Measurements from ENCODE around the gene LDAH. TPM values are rescaled to one million over a fixed set of nuclear protein-coding genes. Genes with fewer than 3 reads are reported as not detected.

The LDAH gene
- total and polyA plus RNA-seq, 4 donors, result 5.0 to 30.8 (median 11.5) TPM

DNA sequence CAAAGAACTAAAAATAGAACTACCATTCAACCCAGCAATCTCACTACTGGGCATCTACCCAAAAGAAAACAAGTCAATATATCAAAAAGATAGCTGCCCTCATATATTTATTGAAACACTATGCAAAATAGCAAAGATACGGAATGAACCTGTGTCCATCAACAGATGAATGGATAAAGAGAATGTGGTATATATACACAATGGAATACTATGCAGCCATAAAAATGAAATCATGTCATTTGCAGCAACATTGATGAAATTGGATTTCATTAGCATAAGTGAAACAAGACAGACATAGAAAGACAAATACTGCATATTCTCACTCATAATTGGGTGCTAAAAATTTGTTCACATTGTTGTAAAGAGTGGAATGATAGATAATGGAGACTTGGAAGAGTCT is 16.2 kb upstream of the LDAH start:
- Histone ChIP-seq H3K36me3 (ENCODE audit: control insufficient read depth in 4 of 4, insufficient read depth in 4 of 4, low read length in 4 of 4) (no peaks in the 10 kb centered on the region), H3K9ac (ENCODE audit: insufficient read depth in 1 of 2, low read length in 2 of 2) (no peak overlapping the region), H3K9me3 (ENCODE audit: control insufficient read depth in 4 of 4, insufficient read depth in 3 of 4, low read length in 3 of 4) (no peaks in the 10 kb centered on the region), H3K4me3 (no peak overlapping the region), H3K4me1 (ENCODE audit: control insufficient read depth in 5 of 5, insufficient read depth in 5 of 5, low read length in 5 of 5) (no peaks in the 10 kb centered on the region), H3K27me3 (ENCODE audit: control insufficient read depth in 3 of 3, insufficient read depth in 3 of 3, low read length in 2 of 3) (peaks cover 0 to 24% (median 8%) of the 10 kb centered on the region in 3 donors), H3K27ac (ENCODE audit: low read depth in 1 of 2, low read length in 1 of 2) (no peak overlapping the region)
- no peak for ATAC-seq (ENCODE audit: insufficient read depth, low FRiP score)
- 85 to 94% methylated on average over 1 of the region's 1 CpG for WGBS, 2 donors
- DNase-seq, result no peak
- TF ChIP-seq, protein P1, sequence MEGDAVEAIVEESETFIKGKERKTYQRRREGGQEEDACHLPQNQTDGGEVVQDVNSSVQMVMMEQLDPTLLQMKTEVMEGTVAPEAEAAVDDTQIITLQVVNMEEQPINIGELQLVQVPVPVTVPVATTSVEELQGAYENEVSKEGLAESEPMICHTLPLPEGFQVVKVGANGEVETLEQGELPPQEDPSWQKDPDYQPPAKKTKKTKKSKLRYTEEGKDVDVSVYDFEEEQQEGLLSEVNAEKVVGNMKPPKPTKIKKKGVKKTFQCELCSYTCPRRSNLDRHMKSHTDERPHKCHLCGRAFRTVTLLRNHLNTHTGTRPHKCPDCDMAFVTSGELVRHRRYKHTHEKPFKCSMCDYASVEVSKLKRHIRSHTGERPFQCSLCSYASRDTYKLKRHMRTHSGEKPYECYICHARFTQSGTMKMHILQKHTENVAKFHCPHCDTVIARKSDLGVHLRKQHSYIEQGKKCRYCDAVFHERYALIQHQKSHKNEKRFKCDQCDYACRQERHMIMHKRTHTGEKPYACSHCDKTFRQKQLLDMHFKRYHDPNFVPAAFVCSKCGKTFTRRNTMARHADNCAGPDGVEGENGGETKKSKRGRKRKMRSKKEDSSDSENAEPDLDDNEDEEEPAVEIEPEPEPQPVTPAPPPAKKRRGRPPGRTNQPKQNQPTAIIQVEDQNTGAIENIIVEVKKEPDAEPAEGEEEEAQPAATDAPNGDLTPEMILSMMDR (IDR thresholded peaks at IDR 0.05; ENCODE audit: control extremely low read depth, extremely low read depth), result no peak

DNA sequence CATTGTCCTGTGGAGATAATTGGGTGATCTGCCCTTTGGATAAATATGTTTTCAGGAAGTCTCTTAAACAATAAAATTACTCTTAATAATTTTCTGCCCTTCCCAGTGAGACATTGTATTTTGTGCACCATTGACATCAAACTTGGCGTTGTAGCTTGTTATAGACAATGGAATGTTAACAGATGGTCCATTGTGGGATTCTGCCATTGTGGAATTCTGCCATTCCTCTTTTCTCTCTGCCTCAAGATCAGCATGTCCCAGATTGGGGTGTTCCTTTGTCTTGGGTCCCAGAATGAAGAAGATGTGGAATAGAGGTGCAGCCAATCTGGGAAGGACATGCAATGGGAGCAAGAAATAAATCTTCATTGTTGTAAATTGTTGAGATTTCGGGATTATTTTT is 15.1 kb upstream of the LDAH start:
- TF ChIP-seq, protein P1 (IDR thresholded peaks at IDR 0.05; ENCODE audit: control extremely low read depth, extremely low read depth), result no peak
- Histone ChIP-seq H3K27me3 (ENCODE audit: control insufficient read depth in 3 of 3, insufficient read depth in 3 of 3, low read length in 2 of 3) (peaks cover 0 to 24% (median 8%) of the 10 kb centered on the region in 3 donors), H3K9ac (ENCODE audit: insufficient read depth in 1 of 2, low read length in 2 of 2) (no peak overlapping the region), H3K4me1 (ENCODE audit: control insufficient read depth in 5 of 5, insufficient read depth in 5 of 5, low read length in 5 of 5) (no peaks in the 10 kb centered on the region), H3K36me3 (ENCODE audit: control insufficient read depth in 4 of 4, insufficient read depth in 4 of 4, low read length in 4 of 4) (no peaks in the 10 kb centered on the region), H3K27ac (ENCODE audit: low read depth in 1 of 2, low read length in 1 of 2) (no peak overlapping the region), H3K4me3 (no peak overlapping the region), H3K9me3 (ENCODE audit: control insufficient read depth in 4 of 4, insufficient read depth in 3 of 4, low read length in 3 of 4) (no peaks in the 10 kb centered on the region)
- 83 to 89% methylated on average over 2 of the region's 2 CpGs for WGBS, 2 donors
- no peak for ATAC-seq (ENCODE audit: insufficient read depth, low FRiP score)
- DNase-seq, result no peak

DNA sequence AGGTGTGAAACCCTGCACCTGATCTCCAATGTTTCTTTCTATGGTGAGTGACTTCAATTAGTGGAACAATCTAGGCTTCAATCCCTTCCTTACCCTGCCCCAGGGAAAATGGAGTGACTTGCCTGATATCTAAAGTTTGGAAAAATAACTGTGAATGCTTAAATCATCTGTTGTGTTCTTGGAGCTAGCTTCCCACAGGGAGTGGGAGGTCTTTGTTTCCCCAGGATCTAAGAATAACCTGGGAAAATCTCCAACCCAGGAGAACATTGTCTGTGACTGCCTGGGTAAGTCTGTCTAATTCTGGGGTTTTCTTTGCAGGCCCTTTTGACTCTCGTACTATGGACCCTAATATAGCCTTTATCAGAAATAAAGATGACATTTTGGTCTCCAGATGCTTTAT is 13.6 kb upstream of the LDAH start:
- no peaks in the 10 kb centered on the region for H3K9me3 ChIP-seq (ENCODE audit: control insufficient read depth in 4 of 4, insufficient read depth in 3 of 4, low read length in 3 of 4)
- H3K9ac ChIP-seq (ENCODE audit: insufficient read depth in 1 of 2, low read length in 2 of 2), result no peak overlapping the region
- TF ChIP-seq, protein P1 (IDR thresholded peaks at IDR 0.05; ENCODE audit: control extremely low read depth, extremely low read depth), result no peak
- ATAC-seq (ENCODE audit: insufficient read depth, low FRiP score) (no peak), DNase-seq (no peak)
- peaks cover 0 to 23% (median 6%) of the 10 kb centered on the region in 3 donors for H3K27me3 ChIP-seq (ENCODE audit: control insufficient read depth in 3 of 3, insufficient read depth in 3 of 3, low read length in 2 of 3)
- no peak overlapping the region for H3K4me3 ChIP-seq
- 75 to 76% methylated on average over 1 of the region's 1 CpG for WGBS, 2 donors
- H3K36me3 ChIP-seq (ENCODE audit: control insufficient read depth in 4 of 4, insufficient read depth in 4 of 4, low read length in 4 of 4), result no peaks in the 10 kb centered on the region
- H3K27ac ChIP-seq (ENCODE audit: low read depth in 1 of 2, low read length in 1 of 2), result no peak overlapping the region
- H3K4me1 ChIP-seq (ENCODE audit: control insufficient read depth in 5 of 5, insufficient read depth in 5 of 5, low read length in 5 of 5), result no peaks in the 10 kb centered on the region

DNA sequence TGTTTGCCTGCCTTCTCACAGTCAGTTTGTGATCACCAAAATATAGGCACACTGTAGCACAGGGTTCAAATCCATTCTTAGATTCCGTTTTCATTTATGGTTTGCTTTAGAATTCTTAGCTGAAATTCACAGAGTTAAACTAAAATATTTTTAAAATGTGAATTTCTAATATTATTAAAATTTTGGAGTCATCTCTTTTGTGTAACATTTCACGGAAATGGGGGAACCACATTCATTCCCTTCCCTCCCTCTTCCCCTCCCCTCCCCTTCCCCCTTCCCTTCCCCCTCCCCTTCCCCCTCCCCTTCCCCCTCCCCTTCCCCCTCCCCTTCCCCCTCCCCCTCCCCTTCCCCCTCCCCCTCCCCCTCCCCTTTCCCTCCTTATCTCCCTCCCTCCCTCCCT is 11.4 kb upstream of the LDAH start:
- H3K4me1 ChIP-seq (ENCODE audit: control insufficient read depth in 5 of 5, insufficient read depth in 5 of 5, low read length in 5 of 5), result no peaks in the 10 kb centered on the region
- H3K4me3 ChIP-seq, result no peak overlapping the region
- H3K27me3 ChIP-seq (ENCODE audit: control insufficient read depth in 3 of 3, insufficient read depth in 3 of 3, low read length in 2 of 3), result peaks cover 0 to 23% (median 6%) of the 10 kb centered on the region in 3 donors
- no peak overlapping the region for H3K27ac ChIP-seq (ENCODE audit: low read depth in 1 of 2, low read length in 1 of 2)
- H3K36me3 ChIP-seq (ENCODE audit: control insufficient read depth in 4 of 4, insufficient read depth in 4 of 4, low read length in 4 of 4), result no peaks in the 10 kb centered on the region
- ATAC-seq (ENCODE audit: insufficient read depth, low FRiP score), result no peak
- TF ChIP-seq, protein P1 (IDR thresholded peaks at IDR 0.05; ENCODE audit: control extremely low read depth, extremely low read depth), result no peak
- no peaks in the 10 kb centered on the region for H3K9me3 ChIP-seq (ENCODE audit: control insufficient read depth in 4 of 4, insufficient read depth in 3 of 4, low read length in 3 of 4)
- H3K9ac ChIP-seq (ENCODE audit: insufficient read depth in 1 of 2, low read length in 2 of 2), result no peak overlapping the region
- 80 to 84% methylated on average over 2 of the region's 2 CpGs for WGBS, 2 donors
- no peak for DNase-seq
